Keratinocyte (primary cell): Measurements from ENCODE around the gene LMOD2. TPM values are rescaled to one million over a fixed set of nuclear protein-coding genes. Genes with fewer than 3 reads are reported as not detected.

Source experiments
- DNase-seq: peaks from one replicate; pipeline ENCODE4 v3.0.0-alpha.2; 2011; ENCODE audit warnings: low read depth, missing footprints, low spot score
- FAIRE-seq: peaks from 2 replicates; lab custom pipeline; 2011; peaks lifted over from hg19 to GRCh38; lab: Jason Lieb, UNC
- H2AFZ ChIP-seq: 2 replicates; pipeline ENCODE4 v1.6.0; 2012; ENCODE audit warnings: low read length, control low read depth, inconsistent platforms; ENCODE audit not compliant: control insufficient read depth
- H3K27ac ChIP-seq: 2 replicates; pipeline ENCODE4 v1.5.1; 2011; ENCODE audit warnings: low read length; ENCODE audit not compliant: control insufficient read depth, insufficient read depth
- H3K27me3 ChIP-seq: 3 replicates; pipeline ENCODE4 v1.6.0; 2011; ENCODE audit warnings: low read length; ENCODE audit not compliant: control insufficient read depth, insufficient read depth; ENCODE audit errors: extremely low read depth
- H3K36me3 ChIP-seq, 2 experiments: 2 replicates in 1 of 2; 3 replicates in 1 of 2; pipeline ENCODE4 v1.5.1; 2011; ENCODE audit warnings: low read length in 2 of 2, mild to moderate bottlenecking in 1 of 2; ENCODE audit not compliant: control insufficient read depth in 2 of 2, insufficient read depth in 2 of 2; ENCODE audit errors: extremely low read depth in 1 of 2
- H3K4me1 ChIP-seq: 3 replicates; pipeline ENCODE4 v1.5.1; 2011; ENCODE audit warnings: low read length; ENCODE audit not compliant: control insufficient read depth, insufficient read depth; ENCODE audit errors: extremely low read depth
- H3K4me2 ChIP-seq: 3 replicates; pipeline ENCODE4 v1.6.0; 2011; ENCODE audit warnings: low read depth, low read length; ENCODE audit not compliant: control insufficient read depth, insufficient read depth; ENCODE audit errors: extremely low read depth
- H3K4me3 ChIP-seq, 3 experiments: fragments of 200-600 bp in 1 of 3; sonication (generic) in 1 of 3; 2 replicates in 2 of 3; 3 replicates in 1 of 3; pipeline ENCODE4 v1.5.1; 2011 to 2016; ENCODE audit warnings: low read length in 3 of 3, mild to moderate bottlenecking in 3 of 3, control low read depth in 2 of 3, inconsistent platforms in 1 of 3, low read depth in 1 of 3, mixed read lengths in 1 of 3, mixed run types in 1 of 3, moderate library complexity in 1 of 3; ENCODE audit not compliant: control insufficient read depth in 2 of 3, insufficient read depth in 2 of 3; ENCODE audit errors: extremely low read depth in 1 of 3
- H3K79me2 ChIP-seq: 2 replicates; pipeline ENCODE4 v1.6.0; 2012; ENCODE audit warnings: low read length; ENCODE audit not compliant: control insufficient read depth, insufficient read depth
- H3K9ac ChIP-seq: 3 replicates; pipeline ENCODE4 v1.6.0; 2011; ENCODE audit warnings: low read length; ENCODE audit not compliant: control insufficient read depth, insufficient read depth; ENCODE audit errors: extremely low read depth
- H3K9me1 ChIP-seq: 3 replicates; pipeline ENCODE4 v1.6.0; 2011; ENCODE audit warnings: low read length; ENCODE audit not compliant: control insufficient read depth, insufficient read depth; ENCODE audit errors: extremely low read depth
- H3K9me3 ChIP-seq: 2 replicates; pipeline ENCODE4 v1.5.1; 2012; ENCODE audit warnings: low read depth, low read length; ENCODE audit not compliant: control insufficient read depth
- H4K20me1 ChIP-seq: 3 replicates; pipeline ENCODE4 v1.6.0; 2011; ENCODE audit warnings: low read length; ENCODE audit not compliant: control insufficient read depth, insufficient read depth; ENCODE audit errors: extremely low read depth
- CTCF ChIP-seq, 3 experiments: IDR thresholded peaks in 1 of 3; conservative IDR thresholded peaks in 1 of 3; optimal IDR thresholded peaks in 1 of 3; 2 replicates in 2 of 3; 3 replicates in 1 of 3; pipeline versions ENCODE3 to v1.5.1; 2011; ENCODE audit warnings: low read length in 3 of 3, mild to moderate bottlenecking in 3 of 3, moderate library complexity in 2 of 3, control low read depth in 1 of 3, inconsistent platforms in 1 of 3; ENCODE audit not compliant: insufficient read depth in 2 of 3; ENCODE audit errors: extremely low read depth in 1 of 3
- EZH2 ChIP-seq: IDR thresholded peaks from one replicate; pipeline ENCODE4 v1.6.1; 2012; ENCODE audit warnings: inconsistent platforms, mild to moderate bottlenecking, low read length, moderate library complexity
- dilution Hi-C: fragments of 300-500 bp; cut with MboI; formaldehyde crosslinking; loops from one replicate; pipeline ENCODE4 v1.7.0; 2020; ENCODE audit warnings: low sequenced_read_pairs; ENCODE audit not compliant: extremely low pct_ligation_motif_present
- polyA plus RNA-seq, 5 experiments: library from polyadenylated mRNA; depleted of rRNA in 3 of 5; stranded (reverse) in 3 of 5; stranded (forward) in 1 of 5; unstranded in 1 of 5; fragments of >200 nt; gene quantifications; 1 replicate in 1 of 5; 2 replicates in 3 of 5; 3 replicates in 1 of 5; pipeline versions ENCODE4 v1.2.1 to v1.2.3, GENCODE V29; 2011 to 2012; ENCODE audit warnings: missing spikeins in 2 of 5, low read depth in 1 of 5, low replicate concordance in 1 of 5

Gene LMOD2
- polyA plus RNA-seq, 1 donor (not counting 4 experiments of a cell fraction or from before 2014, with no cell fraction given): not detected

DNA sequence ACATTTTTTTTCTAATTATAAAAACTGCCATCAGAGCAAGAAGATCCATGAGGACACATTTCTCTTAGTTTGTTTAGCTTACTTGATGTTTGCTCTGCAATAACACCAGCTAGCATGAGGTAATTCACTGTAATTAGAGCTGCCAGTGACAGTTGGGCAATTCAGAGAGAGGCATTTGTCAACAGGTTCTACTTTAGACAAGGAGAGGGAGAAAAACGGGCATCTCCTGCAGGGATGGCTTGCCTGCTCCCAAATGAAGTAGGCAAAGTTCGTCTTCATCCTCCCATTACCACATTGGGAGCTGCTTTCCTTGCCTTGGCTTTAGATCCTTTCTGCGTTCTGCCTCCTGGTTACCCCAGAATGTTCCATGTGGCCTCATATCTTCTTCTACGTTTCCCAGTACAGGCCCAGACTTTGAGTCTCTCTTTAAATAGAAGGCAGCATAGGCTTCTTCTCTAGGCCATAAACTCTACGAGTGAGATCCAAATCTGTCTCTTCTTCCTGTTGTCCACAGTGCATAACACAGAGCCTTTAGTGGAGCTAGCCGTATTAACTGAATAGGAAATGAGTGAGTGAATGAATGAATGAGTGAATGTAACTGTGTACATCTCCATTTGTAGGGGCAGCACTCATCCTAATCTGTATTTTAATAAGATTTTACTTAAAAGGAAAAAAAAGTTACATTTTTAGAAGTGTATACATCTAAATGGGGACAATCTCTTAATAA is 32.8 kb upstream of the LMOD2 start:
- Histone ChIP-seq H3K27ac (no peak overlapping the region), H4K20me1 (no peaks in the 10 kb centered on the region), H3K4me1 (no peaks in the 10 kb centered on the region), H3K79me2 (no peaks in the 10 kb centered on the region), H3K4me3 (no peak overlapping the region), H3K9me1 (no peaks in the 10 kb centered on the region), H3K36me3 (no peaks in the 10 kb centered on the region), H3K9ac (no peak overlapping the region), H2AFZ (peak overlapping the region; percentile 28), H3K27me3 (no peaks in the 10 kb centered on the region), H3K4me2 (no peak overlapping the region), H3K9me3 (no peaks in the 10 kb centered on the region)
- TF ChIP-seq EZH2 (no peak), CTCF (optimal IDR thresholded peaks at IDR 0.05 in 1 of 3, IDR thresholded peaks at IDR 0.05 in 1 of 3, conservative IDR thresholded peaks at IDR 0.05 in 1 of 3; ENCODE audit: extremely low read depth in 1 of 3, insufficient read depth in 2 of 3, low read length in 3 of 3) (no peak)
- DNase-seq: no peak
- dilution Hi-C loops: no loop called here
- FAIRE-seq: no peak

- Histone ChIP-seq H3K9ac (no peak overlapping the region), H3K4me1 (no peaks in the 10 kb centered on the region), H3K79me2 (no peaks in the 10 kb centered on the region), H3K27me3 (no peaks in the 10 kb centered on the region), H3K4me2 (no peak overlapping the region), H3K36me3 (no peaks in the 10 kb centered on the region), H3K9me3 (no peaks in the 10 kb centered on the region), H3K9me1 (no peaks in the 10 kb centered on the region), H3K4me3 (no peak overlapping the region), H3K27ac (no peak overlapping the region), H2AFZ (peak overlapping the region; percentile 64), H4K20me1 (no peaks in the 10 kb centered on the region)
- FAIRE-seq (peak; percentile 79), DNase-seq (peak; percentile 7)
- dilution Hi-C loops: no loop called here
- TF ChIP-seq CTCF (optimal IDR thresholded peaks at IDR 0.05 in 1 of 3, IDR thresholded peaks at IDR 0.05 in 1 of 3, conservative IDR thresholded peaks at IDR 0.05 in 1 of 3; ENCODE audit: extremely low read depth in 1 of 3, insufficient read depth in 2 of 3, low read length in 3 of 3) (peak; percentile 61 to 92 (median 88)), EZH2 (no peak)
Observed at GRCh38 chr7:123624527-123625183, 31.0 kb upstream of the LMOD2 start.
